Motor neuron (in vitro differentiated cells): ENCODE measurements around the gene KCND2. TPM values are rescaled to one million over a fixed set of nuclear protein-coding genes. Genes with fewer than 3 reads are reported as not detected.

Source experiments
- ATAC-seq, 8 experiments: fragments of 200-7000 bp; cut with Tn5 transposase; replicated peaks in 6 of 8; 2 replicates each; pipeline ENCODE4 v1.8.0; 2021; ENCODE audit warnings: mild to moderate bottlenecking in 8 of 8, moderate library complexity in 8 of 8
- H3K27ac ChIP-seq, 2 donors: fragments of 250-450 bp; sonication (Bioruptor Pico); 2 replicates each; pipeline ENCODE4 v1.9.0; 2021; ENCODE audit warnings: antibody characterized with exemption in 2 of 2, mild to moderate bottlenecking in 2 of 2, moderate library complexity in 1 of 2
- H3K4me1 ChIP-seq, 2 donors: fragments of 250-450 bp; sonication (Bioruptor Pico); replicated peaks in 1 of 2; 2 replicates each; pipeline ENCODE4 v1.6.1; 2021; ENCODE audit warnings: antibody characterized with exemption in 2 of 2, mild to moderate bottlenecking in 2 of 2, moderate library complexity in 1 of 2
- H3K4me3 ChIP-seq, 5 donors: fragments of 250-450 bp; sonication (Bioruptor Pico); 2 replicates each; pipeline ENCODE4 v1.9.0; 2021; ENCODE audit warnings: antibody characterized with exemption in 5 of 5, mild to moderate bottlenecking in 5 of 5, moderate library complexity in 4 of 5
- WGBS, 10 experiments: fragments of 450-650 bp; shearing (Covaris generic); methylation state at CpG; one replicate each; pipeline ENCODE4 v1.0.0; 2022; 5-methylcytosine and 5-hydroxymethylcytosine counted together
- in situ Hi-C, 9 experiments: fragments of 400-800 bp; cut with MboI; loops; one replicate each; pipeline ENCODE4 v1.15.0; 2021; ENCODE audit warnings: low sequenced_read_pairs in 9 of 9, low pct_unique_long_range_greater_than_20kb in 2 of 9; ENCODE audit not compliant: unreplicated experiment in 9 of 9
- total RNA-seq, 8 experiments: library from RNA; unstranded; fragments of 300-600 nt; gene quantifications; 2 replicates each; pipeline versions ENCODE4 v1.2.3 to v1.2.4, GENCODE V29; 2022

The KCND2 gene
- total RNA-seq, 8 experiments from 2014 or later: 0.36 to 14.7 (median 5.0) TPM

DNA sequence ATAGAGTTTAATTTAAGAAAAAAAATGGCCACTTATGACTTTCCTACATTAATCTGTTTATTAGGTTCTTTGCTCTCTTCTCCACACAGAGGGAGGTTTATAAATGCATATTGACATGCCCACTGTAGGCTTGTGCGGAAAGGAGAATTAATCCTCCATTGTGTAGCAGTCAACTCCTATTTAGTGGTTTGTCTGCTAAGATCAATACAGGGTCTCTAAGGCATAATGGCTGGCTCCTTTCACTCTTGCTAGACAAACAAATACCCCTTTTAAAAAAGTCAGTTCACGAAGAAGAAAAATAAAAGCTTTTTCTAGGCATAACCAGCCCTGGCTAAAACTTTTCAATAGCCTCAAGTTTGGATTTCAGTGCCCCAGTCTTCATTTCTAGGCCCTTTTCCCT lies 443.3 kb downstream of the KCND2 start:
- H3K27ac ChIP-seq: no peak overlapping the region
- in situ Hi-C loops: no loop called here
- WGBS, 10 experiments: 0 to 88% (median 16%) methylated on average over 1 to 2 of the region's 2 CpGs; no CpG with 5 or more reads in 1 of the 10 experiments
- peaks cover 8 to 14% of the 10 kb centered on the region in 2 donors for H3K4me1 ChIP-seq
- H3K4me3 ChIP-seq: no peak overlapping the region
- ATAC-seq: peak in 5 of 8 experiments; percentile 36 to 99 (median 69)

DNA sequence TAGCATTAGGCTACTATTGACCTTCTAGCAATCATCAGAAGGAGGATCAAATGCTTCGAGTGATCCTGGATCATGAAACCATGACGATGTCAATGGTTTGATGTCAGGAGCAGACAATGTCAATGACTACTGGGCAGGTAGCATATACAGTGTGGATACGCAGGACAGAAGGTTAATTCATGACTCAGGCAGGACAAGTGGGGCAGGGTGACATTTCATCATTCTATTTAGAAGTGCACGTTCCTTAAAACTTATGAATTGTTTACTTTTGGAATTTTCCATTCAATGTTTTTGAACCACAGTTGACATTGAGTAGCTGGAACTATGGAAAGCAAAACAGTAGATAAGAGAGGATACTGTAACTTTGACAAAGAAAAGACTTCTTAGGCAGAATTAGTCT lies 444.2 kb downstream of the KCND2 start:
- Histone ChIP-seq H3K4me3 (no peak overlapping the region), H3K27ac (no peak overlapping the region), H3K4me1 (peaks cover 8 to 14% of the 10 kb centered on the region in 2 donors)
- in situ Hi-C loops: no loop called here
- no peak for ATAC-seq
- WGBS, 10 experiments: 42 to 100% (median 75%) methylated on average over 1 to 4 of the region's 4 CpGs

DNA sequence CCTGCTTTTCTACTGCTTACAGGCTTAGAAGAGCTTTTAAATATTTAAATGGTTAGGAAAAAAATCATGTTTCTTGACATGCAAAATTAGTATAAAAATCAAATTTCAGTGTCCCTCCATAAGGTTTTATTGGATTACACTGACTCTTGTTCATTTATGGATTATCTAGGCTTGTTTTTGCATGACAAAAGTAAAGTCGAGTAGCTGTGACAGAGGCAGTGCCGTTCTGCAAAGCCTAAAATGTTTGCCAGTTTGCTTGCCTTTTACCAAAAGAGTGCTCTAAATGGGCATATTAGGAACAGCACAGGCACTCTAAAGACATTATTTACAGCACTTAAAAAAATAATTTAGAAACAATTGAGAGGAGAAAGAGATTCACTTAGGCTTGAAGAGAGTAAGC lies 445.4 kb downstream of the KCND2 start:
- H3K4me1 ChIP-seq: peaks cover 8 to 14% of the 10 kb centered on the region in 2 donors
- ATAC-seq: no peak
- no peak overlapping the region for H3K27ac ChIP-seq
- no peak overlapping the region for H3K4me3 ChIP-seq
- 15 to 60% (median 33%) methylated on average over 1 to 2 of the region's 2 CpGs; no CpG with 5 or more reads in 4 of the 10 experiments for WGBS, 10 experiments
- in situ Hi-C loops: no loop called here

DNA sequence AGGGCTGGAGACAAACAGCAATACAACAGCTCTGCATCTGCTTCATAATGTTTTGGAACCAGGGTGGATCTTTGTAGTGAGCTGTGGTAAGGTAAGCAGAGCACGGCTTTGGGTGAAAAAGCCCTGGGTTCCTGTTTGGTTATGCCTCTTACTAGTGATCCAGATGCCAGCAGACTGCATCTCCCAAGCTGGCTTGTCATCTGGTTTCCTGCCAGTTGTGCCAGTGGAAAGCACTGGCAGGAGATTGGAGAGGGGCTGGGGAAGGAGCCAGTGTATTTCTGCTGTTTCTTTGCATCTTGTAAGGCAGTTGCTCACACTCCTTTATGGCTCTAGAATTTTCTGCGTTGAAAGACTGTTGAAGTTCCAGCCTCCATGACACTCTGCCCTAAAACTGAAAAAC lies 447.3 kb downstream of the KCND2 start:
- Histone ChIP-seq H3K4me3 (no peak overlapping the region), H3K4me1 (peaks cover 13 to 16% of the 10 kb centered on the region in 2 donors), H3K27ac (no peak overlapping the region)
- no peak for ATAC-seq
- in situ Hi-C loops: no loop called here
- 0 to 92% (median 58%) methylated on average over 1 to 2 of the region's 2 CpGs; no CpG with 5 or more reads in 4 of the 10 experiments for WGBS, 10 experiments

DNA sequence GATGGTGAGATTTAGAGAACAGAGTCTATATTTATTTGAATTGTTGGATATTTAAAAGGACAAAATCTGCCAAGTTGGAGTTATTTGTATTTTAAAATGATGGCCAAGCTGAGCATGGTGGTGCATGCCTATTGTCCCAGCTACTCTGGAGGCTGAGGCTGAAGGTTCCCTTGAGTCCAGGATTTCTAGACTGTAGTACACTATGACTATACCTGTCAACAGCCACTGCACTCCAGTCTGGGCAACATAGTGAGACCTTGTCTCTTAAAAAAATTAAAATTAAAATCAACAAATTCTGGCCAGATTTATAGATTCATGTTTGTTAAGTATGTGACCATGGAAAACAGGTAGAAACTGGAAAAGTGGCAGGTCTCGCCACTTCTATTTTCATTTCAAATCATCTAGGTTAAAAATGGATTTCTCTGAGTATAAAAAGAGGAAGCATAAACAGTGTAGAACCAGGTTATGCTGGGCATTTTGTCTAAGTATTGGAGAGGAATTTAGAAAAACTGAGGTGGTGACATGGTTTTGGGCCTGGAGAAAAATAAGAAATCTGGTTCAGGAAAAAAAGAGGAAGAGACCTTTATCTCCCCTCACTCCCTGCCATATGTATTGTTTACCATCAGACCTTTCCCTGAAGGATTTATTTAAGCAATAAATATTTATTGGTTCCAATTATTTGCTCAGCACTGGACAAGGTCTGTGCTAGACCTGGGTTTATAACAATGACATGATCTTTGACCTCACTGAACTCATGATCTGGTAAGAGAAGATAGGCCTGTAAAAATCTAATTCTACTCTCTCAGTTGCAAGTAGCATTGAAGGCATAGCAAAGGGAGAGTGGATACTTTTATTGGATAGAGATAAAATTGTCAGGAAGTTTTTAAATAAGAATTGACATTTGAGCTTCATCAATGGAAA lies 450.8 kb downstream of the KCND2 start:
- Histone ChIP-seq H3K4me1 (peaks cover 5 to 17% of the 10 kb centered on the region in 2 donors), H3K4me3 (no peak overlapping the region), H3K27ac (no peak overlapping the region)
- no peak for ATAC-seq
- in situ Hi-C loops: no loop called here
- 71 to 100% (median 100%) methylated on average over 1 of the region's 1 CpG; no CpG with 5 or more reads in 2 of the 10 experiments for WGBS, 10 experiments

DNA sequence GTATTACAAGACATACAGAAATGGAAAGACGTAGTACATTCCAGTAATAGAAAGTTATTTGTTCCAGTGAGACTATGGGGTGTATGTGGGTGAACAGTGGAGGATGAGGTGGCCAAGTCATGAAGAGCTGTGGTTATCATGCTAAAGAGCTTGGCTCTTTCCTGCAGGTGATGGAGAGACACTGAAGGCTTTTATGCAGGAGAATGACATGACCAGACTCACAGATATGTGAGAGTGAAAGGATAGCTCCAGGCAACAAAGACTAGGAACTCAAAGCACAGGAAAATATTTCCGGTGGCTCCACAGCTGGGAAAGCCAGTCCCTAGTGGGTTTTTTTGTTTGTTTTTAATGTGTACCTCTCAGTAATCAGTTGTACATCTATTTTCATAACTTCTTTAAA lies 451.5 kb downstream of the KCND2 start:
- 48 to 100% (median 76%) methylated on average over 1 to 2 of the region's 2 CpGs; no CpG with 5 or more reads in 2 of the 10 experiments for WGBS, 10 experiments
- in situ Hi-C loops: no loop called here
- Histone ChIP-seq H3K4me3 (no peak overlapping the region), H3K4me1 (peaks cover 5 to 11% of the 10 kb centered on the region in 2 donors), H3K27ac (no peak overlapping the region)
- peak in 1 of 8 experiments; percentile 66 for ATAC-seq

DNA sequence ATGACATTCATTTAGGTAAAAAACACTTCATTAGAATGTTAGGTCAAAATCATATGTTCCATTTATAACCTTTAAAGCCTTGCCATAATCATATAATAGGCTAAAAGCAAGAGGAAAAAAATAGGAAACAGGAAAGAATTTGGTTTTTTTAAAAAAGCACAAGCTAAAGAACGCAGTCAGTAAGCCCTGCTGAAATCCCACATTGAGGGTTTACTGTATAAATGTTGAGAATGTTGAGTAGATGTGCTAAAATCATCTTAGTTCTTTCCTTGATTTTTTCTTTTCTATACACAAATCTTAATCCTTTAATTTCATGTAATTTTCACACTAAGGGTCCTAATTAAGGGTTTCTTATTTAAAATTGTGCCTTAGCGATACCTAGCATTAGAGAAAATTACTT lies 452.0 kb downstream of the KCND2 start:
- Histone ChIP-seq H3K4me1 (peaks cover 5 to 9% of the 10 kb centered on the region in 2 donors), H3K27ac (no peak overlapping the region), H3K4me3 (no peak overlapping the region)
- ATAC-seq: no peak
- in situ Hi-C loops: no loop called here
- WGBS, 10 experiments: 15 to 88% (median 65%) methylated on average over 1 to 2 of the region's 2 CpGs; no CpG with 5 or more reads in 1 of the 10 experiments

DNA sequence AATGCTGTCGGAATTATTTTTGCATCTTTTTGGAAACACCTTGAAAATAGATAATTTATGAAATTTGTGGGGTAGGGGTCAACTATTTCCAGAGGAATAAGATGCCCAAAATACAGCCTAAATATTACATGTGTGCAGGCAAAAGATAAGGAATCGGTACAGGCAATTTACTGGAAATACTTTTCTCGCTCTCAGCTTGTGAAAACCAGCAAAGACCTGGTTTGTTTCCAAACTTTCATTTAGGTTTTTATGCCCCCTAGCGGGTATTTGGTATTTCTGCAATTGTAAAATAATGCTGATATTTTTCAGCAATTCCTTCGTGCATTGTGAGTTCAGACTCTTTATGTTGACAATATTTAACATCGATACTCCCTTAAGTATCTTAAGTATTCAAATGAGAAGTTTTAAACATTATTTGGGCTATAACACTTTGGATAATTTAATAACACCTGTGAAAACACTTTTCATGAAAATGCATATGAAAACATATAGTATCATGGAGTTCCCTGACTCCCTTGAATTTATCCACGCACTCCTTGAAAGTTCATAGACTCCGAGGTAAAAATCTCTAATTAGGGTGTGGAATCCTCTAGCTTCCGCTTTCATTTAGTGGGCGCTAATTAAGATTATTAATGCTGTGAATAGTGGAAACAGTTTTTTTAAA lies 452.5 kb downstream of the KCND2 start:
- no peak overlapping the region for H3K27ac ChIP-seq
- in situ Hi-C loops: no loop called here
- H3K4me3 ChIP-seq: no peak overlapping the region
- 21 to 88% (median 40%) methylated on average over 2 to 10 of the region's 10 CpGs; no CpG with 5 or more reads in 1 of the 10 experiments for WGBS, 10 experiments
- peak in 2 of 8 experiments; percentile 13 to 29 for ATAC-seq
- H3K4me1 ChIP-seq: peaks cover 5 to 6% of the 10 kb centered on the region in 2 donors

DNA sequence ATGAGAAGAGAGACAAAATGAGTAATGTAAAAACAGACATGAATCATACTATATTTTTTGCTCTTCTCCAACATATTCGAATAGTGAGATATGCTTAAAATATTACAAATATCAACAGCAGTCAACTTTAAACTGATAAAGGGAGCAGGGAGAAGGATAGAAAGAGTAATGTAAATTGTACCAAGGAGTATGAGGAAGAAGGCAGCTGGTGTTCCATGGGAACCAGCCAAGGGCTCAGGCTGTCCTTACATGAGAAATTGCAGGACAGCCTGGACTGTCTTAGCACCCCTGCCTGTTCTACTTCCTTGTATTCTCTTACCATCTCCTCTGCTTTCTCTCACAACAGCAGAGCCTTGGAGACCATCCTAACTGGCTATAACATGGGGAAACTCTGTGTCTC lies 456.3 kb downstream of the KCND2 start:
- in situ Hi-C loops: no loop called here
- WGBS, 10 experiments: 8 to 83% (median 52%) methylated on average over 1 of the region's 1 CpG; no CpG with 5 or more reads in 4 of the 10 experiments
- H3K4me1 ChIP-seq: peaks cover 3 to 6% of the 10 kb centered on the region in 2 donors
- no peak overlapping the region for H3K4me3 ChIP-seq
- peak in 1 of 8 experiments; percentile 21 for ATAC-seq
- no peak overlapping the region for H3K27ac ChIP-seq

DNA sequence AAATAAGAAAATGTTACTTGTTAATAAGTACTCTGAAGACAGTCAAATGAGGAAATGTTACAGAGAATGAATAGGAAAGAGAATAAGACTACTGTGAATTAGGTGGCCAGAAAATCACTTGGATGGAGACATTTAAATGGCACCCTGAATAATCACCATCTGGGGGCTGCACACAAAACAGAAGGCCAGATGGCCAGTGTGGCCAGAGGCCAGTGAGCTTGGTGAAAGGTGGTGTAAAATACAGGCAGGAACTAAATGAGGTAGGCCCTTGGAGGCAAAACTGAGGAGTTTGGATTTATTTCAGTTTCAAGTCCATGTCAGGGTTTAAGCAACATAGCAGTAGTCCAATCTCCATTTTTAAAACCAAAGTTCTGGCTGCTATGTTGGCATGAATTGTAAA lies 458.3 kb downstream of the KCND2 start:
- no peak for ATAC-seq
- in situ Hi-C loops: no loop called here
- Histone ChIP-seq H3K4me1 (no peaks in the 10 kb centered on the region), H3K4me3 (no peak overlapping the region), H3K27ac (no peak overlapping the region)

DNA sequence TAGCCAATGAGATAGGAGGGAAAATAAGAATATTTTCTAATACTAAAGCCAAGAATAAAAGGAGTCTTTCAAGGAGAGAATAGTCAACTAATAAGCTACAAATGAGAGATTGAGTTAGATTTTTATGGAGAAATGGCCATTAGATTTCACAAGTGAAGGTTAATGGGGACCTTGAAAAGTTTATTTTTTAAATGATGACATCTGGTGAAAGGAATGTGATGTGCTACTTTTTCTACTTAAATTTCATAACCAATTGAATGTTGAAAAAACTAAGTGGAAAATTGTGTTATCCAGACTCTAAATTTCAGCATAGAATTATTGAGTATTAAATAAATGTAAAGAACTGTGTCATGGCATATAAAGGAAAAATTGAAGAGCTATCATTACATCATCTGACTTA lies 459.3 kb downstream of the KCND2 start:
- H3K27ac ChIP-seq: no peak overlapping the region
- ATAC-seq: no peak

DNA sequence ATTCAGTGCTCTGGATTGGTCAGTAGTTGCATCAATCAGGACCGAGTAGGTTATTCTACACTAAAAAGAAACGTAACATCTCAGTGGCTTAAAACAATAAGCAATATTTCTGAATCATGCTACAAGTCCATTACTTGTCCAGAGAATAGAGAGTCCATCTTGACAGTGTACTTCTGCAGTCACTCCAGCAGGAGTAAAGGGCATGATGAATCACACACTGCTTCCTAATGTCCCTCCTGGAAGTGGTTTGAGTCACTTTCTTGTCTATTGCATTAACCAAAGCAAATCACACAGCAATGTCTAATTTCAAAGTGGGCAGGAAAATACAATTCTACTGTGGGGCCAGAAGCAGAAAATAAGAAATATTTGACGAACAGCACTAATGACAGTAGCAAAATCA lies 460.2 kb downstream of the KCND2 start:
- peak in 6 of 8 experiments; percentile 46 to 94 (median 69) for ATAC-seq
- in situ Hi-C loops: no loop called here
- WGBS, 10 experiments: 0 to 100% (median 90%) methylated on average over 1 to 3 of the region's 3 CpGs
- Histone ChIP-seq H3K27ac (no peak overlapping the region), H3K4me3 (no peak overlapping the region), H3K4me1 (no peaks in the 10 kb centered on the region)

More for the DNA sequence above, 459.3 kb downstream of the KCND2 start:
- no peak overlapping the region for H3K4me3 ChIP-seq
- in situ Hi-C loops: no loop called here
- no peaks in the 10 kb centered on the region for H3K4me1 ChIP-seq

DNA sequence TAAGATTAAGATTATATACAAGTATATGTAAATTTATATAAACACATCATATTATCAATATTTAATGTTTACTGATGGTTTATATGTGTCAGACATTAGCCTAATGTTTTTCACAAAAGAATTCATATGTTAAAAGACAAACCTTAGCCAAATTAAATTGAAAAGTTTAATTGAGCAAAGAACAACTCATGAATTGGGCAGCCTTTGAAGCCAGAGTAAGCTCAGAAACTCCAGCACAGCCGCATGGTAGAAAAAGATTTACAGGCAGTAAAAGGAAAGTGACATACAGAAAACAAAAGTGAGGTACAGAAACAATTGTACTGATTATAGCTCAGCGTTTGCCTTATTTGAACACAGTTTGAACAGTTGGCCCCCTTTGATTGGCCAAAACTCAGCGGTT lies 460.9 kb downstream of the KCND2 start:
- Histone ChIP-seq H3K27ac (no peak overlapping the region), H3K4me1 (no peaks in the 10 kb centered on the region), H3K4me3 (no peak overlapping the region)
- in situ Hi-C loops: no loop called here
- ATAC-seq: no peak
- WGBS, 10 experiments: 30 to 100% (median 81%) methylated on average over 1 to 3 of the region's 3 CpGs; no CpG with 5 or more reads in 1 of the 10 experiments
